ENCODE measurements around the gene HOXB2.

DNA sequence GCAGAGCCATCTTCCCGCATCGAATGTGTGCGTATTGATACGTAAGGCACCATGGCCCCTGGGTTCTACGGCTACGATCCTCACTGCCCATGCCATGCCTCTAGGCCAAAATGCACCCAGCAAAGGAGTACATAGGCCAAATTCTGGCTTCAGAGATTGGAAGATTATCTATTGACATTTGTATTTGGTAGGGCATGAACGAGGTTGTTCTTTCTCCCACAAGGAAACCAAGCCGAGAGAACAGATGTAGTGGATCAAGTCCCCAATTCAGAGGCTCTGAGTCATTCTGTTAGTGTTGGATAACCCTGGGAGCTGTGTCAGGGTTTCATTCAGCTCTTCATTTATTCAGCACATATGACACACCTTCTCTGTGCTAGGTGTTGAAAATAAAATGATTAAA, 50.6 kb downstream of the HOXB2 start:
- TF ChIP-seq, protein P1, sequence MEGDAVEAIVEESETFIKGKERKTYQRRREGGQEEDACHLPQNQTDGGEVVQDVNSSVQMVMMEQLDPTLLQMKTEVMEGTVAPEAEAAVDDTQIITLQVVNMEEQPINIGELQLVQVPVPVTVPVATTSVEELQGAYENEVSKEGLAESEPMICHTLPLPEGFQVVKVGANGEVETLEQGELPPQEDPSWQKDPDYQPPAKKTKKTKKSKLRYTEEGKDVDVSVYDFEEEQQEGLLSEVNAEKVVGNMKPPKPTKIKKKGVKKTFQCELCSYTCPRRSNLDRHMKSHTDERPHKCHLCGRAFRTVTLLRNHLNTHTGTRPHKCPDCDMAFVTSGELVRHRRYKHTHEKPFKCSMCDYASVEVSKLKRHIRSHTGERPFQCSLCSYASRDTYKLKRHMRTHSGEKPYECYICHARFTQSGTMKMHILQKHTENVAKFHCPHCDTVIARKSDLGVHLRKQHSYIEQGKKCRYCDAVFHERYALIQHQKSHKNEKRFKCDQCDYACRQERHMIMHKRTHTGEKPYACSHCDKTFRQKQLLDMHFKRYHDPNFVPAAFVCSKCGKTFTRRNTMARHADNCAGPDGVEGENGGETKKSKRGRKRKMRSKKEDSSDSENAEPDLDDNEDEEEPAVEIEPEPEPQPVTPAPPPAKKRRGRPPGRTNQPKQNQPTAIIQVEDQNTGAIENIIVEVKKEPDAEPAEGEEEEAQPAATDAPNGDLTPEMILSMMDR (conservative IDR thresholded peaks at IDR 0.05; ENCODE audit: low read depth, low read length) = no peak
- no peak for TF ChIP-seq EZH2 (IDR thresholded peaks at IDR 0.05; ENCODE audit: borderline replicate concordance, low read depth, low read length, poor library complexity, severe bottlenecking)

All from A673 (cell line).